Right atrium auricular region (tissue), 2 donors: Measurements from ENCODE around the gene DCTN5. TPM values are rescaled to one million over a fixed set of nuclear protein-coding genes. Genes with fewer than 3 reads are reported as not detected.
A peak's percentile ranks its signal among the peaks of the same experiment; 100 is the strongest.

ENCODE experiments used
- DNase-seq: peaks from one replicate; pipeline ENCODE4 v3.0.0-alpha.2; 2019; ENCODE audit warnings: low spot score
- H3K27ac ChIP-seq, 2 donors: fragments of 200-600 bp; sonication (generic); 1 replicate in 1 of 2; 2 replicates in 1 of 2; pipeline ENCODE4 v1.5.1; 2016 to 2019
- H3K27me3 ChIP-seq, 2 donors: fragments of 200-600 bp; sonication (generic); one replicate each; pipeline versions ENCODE4 v1.5.1 to v1.6.0; 2017 to 2019
- H3K36me3 ChIP-seq: fragments of 200-600 bp; sonication (generic); one replicate; pipeline ENCODE4 v1.5.1; 2016
- H3K4me1 ChIP-seq, 2 donors: fragments of 200-600 bp; sonication (generic); one replicate each; pipeline versions ENCODE4 v1.5.1 to v1.6.0; 2017 to 2019
- H3K4me3 ChIP-seq, 2 donors: fragments of 200-600 bp; sonication (generic); 1 replicate in 1 of 2; 2 replicates in 1 of 2; pipeline ENCODE4 v1.5.1; 2017 to 2019; ENCODE audit warnings: mild to moderate bottlenecking in 1 of 2, moderate library complexity in 1 of 2
- H3K9me3 ChIP-seq, 2 donors: fragments of 200-600 bp; sonication (generic); one replicate each; pipeline ENCODE4 v1.5.1; 2019
- total RNA-seq, 2 donors: library from RNA; depleted of rRNA; stranded (reverse); fragments of >200 nt; gene quantifications; one replicate each; pipeline ENCODE4 v1.1.0, GENCODE V29; 2016
- TF ChIP-seq, protein P1 (sequence below), 2 donors: fragments of 200-600 bp; sonication (generic); IDR thresholded peaks; one replicate each; pipeline ENCODE4 v1.5.1; 2019; ENCODE audit warnings: antibody characterized with exemption in 2 of 2

DCTN5 gene
- total RNA-seq, 2 donors from 2014 or later: 22.3 to 25.7 TPM

DNA sequence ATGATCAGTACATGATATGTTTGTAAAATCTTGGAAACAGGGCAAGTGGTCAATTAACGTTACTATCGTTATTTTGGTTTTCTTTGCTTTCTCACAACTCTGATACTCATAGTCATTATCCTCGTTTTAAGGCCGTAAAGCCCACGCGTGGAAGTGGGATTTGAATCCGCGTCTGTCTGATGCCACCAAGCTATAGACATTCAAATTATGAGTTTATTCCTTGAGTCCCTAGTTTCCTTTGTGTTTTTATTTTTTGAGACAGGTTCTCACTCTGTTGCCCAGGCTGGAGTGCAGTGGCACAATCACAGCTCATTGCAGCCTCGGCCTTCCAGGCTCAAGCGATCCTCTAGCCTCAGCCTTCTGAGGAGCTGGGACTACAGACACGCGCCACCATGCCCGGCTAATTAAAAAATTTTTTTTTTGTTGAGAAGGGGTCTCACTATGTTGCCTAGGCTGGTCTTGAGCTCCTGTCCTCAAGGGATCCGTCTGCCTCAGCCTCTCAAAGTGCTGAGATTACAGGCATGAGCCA is 1.0 kb downstream of the DCTN5 start:
- no peak for DNase-seq
- Histone ChIP-seq H3K4me1 (peaks cover 0 to 23% of the 10 kb centered on the region in 2 donors), H3K27ac (no peak overlapping the region), H3K4me3 (peak overlapping the region; percentile 71 to 99), H3K27me3 (no peaks in the 10 kb centered on the region), H3K9me3 (no peaks in the 10 kb centered on the region), H3K36me3 (peaks cover 12% of the 10 kb centered on the region)
- TF ChIP-seq, protein P1, sequence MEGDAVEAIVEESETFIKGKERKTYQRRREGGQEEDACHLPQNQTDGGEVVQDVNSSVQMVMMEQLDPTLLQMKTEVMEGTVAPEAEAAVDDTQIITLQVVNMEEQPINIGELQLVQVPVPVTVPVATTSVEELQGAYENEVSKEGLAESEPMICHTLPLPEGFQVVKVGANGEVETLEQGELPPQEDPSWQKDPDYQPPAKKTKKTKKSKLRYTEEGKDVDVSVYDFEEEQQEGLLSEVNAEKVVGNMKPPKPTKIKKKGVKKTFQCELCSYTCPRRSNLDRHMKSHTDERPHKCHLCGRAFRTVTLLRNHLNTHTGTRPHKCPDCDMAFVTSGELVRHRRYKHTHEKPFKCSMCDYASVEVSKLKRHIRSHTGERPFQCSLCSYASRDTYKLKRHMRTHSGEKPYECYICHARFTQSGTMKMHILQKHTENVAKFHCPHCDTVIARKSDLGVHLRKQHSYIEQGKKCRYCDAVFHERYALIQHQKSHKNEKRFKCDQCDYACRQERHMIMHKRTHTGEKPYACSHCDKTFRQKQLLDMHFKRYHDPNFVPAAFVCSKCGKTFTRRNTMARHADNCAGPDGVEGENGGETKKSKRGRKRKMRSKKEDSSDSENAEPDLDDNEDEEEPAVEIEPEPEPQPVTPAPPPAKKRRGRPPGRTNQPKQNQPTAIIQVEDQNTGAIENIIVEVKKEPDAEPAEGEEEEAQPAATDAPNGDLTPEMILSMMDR (IDR thresholded peaks at IDR 0.05): no peak

DNA sequence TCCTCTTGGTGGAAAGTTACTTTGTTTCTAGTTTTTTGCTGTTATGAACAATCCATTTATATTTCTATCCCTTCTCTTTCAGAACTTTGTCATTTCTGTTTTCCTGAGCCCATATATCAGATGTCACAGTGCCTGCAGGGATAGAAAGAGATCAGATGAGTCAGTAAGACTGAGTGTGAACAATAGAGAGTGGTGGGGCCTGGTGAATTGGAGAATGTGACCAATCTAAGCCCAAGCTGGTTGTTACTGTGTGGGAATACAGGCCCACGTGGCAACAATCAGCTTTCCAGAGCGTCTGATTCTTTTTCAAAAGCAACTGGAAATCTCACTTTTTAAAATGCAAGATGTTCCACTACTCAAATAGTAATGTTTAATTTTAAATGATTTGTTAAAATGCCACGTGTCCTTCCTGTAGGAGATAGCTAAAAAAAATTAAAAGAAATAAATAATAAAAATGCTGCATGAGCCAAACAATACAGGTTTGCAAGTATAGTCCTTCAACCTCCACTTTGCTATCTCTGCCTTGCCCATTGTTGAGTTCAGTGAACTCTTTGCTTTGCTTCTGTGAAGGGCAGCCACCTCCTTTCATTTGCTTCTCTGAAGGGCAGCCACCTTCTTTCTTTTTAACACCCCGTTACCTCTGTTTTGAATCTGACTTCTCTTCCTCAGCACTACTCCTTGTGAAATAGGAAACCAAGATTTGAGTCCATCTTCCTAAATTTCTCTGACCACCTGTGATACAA is 9.6 kb downstream of the DCTN5 start:
- Histone ChIP-seq H3K4me1 (no peaks in the 10 kb centered on the region), H3K36me3 (peaks cover 16% of the 10 kb centered on the region), H3K4me3 (no peak overlapping the region), H3K27me3 (no peaks in the 10 kb centered on the region), H3K9me3 (no peaks in the 10 kb centered on the region), H3K27ac (no peak overlapping the region)
- TF ChIP-seq, protein P1 (IDR thresholded peaks at IDR 0.05): no peak
- no peak for DNase-seq

DNA sequence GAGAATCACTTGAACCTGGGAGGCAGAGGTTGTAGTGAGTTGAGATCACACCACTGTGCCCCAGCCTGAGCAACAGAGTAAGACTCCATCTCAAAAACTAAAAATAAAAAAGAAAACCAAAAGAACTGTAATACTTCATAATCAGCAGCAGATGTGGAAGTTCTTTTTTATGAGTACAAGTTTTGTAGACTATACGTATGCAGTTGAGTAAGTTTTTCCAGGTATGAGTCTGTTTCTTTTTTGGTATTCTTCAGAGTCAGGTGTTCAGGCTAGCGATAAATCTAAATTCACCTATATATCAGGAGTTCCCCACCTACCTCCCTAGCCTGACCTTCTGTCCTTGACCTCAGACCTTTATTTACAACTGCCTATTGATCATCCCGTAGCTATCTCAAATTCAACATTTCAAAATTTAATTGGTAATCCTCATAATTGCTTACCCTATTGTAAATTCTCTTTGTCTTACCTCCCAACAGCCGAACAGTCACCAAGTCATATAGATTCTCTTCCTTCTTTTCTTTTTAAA is 10.7 kb downstream of the DCTN5 start:
- DNase-seq: no peak
- Histone ChIP-seq H3K4me3 (no peak overlapping the region), H3K9me3 (no peaks in the 10 kb centered on the region), H3K4me1 (no peaks in the 10 kb centered on the region), H3K27ac (no peak overlapping the region), H3K36me3 (peaks cover 12% of the 10 kb centered on the region), H3K27me3 (no peaks in the 10 kb centered on the region)
- TF ChIP-seq, protein P1 (IDR thresholded peaks at IDR 0.05): no peak

DNA sequence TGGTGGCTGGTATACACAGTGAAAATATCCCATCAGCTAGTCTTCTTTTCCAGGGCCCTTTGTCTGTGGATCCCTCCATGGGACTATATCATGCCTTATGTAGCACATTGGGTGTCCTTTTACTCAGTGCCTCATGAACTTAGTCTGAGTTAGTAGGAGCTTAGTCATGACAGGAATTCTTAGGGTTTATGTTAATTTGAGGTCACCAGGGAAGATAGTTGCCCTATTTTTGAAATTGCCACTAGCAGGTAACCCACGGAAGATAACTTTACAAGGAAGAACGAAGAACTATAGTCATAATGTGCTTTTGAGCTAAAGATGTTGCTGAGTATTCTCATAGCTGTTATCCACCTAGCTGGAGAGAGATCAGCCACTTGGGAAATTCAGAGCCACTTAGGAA is 22.7 kb downstream of the DCTN5 start:
- no peak for DNase-seq
- Histone ChIP-seq H3K9me3 (no peaks in the 10 kb centered on the region), H3K36me3 (peaks cover 93% of the 10 kb centered on the region), H3K4me3 (no peak overlapping the region), H3K27ac (no peak overlapping the region), H3K4me1 (no peaks in the 10 kb centered on the region), H3K27me3 (no peaks in the 10 kb centered on the region)
- TF ChIP-seq, protein P1 (IDR thresholded peaks at IDR 0.05): no peak

DNA sequence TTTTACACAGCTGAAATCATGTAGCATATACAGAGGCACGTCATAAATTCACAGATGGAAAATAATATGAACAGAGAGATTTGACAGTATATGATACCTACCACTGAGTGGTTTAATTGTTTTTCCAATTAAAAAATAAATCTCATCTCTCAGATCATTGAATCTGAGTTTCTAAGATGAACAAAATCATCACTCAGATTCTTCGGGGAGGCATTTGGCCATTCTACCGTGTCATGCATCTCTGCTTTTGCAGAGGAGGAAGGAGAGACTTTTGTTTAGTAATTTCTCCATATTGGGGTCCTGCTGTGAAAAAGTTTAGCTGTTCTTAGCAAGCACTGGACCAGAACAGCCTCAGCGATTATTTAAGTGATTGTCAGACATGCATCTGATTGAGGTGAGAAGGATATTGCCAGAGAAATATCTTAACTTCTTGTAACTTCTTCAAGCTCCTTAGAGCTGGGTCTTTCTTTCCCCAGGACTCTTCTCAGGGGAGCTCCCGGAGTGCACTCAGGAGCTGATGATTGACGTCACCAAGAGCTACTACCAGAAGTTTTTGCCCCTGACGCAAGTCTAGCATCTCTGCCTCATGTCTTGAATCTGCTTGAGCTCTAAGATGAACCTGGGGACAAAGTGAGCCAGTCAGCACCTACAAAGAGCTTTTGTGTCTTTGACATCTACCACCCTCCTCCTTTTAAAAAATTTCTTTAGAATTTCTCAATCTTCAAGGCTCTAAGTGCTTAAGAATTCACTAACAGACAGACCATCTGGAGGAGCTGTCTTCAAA is 25.5 kb downstream of the DCTN5 start:
- TF ChIP-seq, protein P1 (IDR thresholded peaks at IDR 0.05): no peak
- DNase-seq: no peak
- no peaks in the 10 kb centered on the region for H3K4me1 ChIP-seq
- no peak overlapping the region for H3K4me3 ChIP-seq
- peaks cover 80% of the 10 kb centered on the region for H3K36me3 ChIP-seq
- H3K9me3 ChIP-seq: no peaks in the 10 kb centered on the region
- H3K27me3 ChIP-seq: no peaks in the 10 kb centered on the region
- no peak overlapping the region for H3K27ac ChIP-seq
